H1 (cell line): ENCODE data around the gene DPYSL4.

Source experiments
- ATF2 ChIP-seq: IDR thresholded peaks from 2 replicates; pipeline ENCODE4 v1.6.1; 2012; ENCODE audit warnings: low read length, inconsistent platforms
- CHD7 ChIP-seq: fragments of 300-600 bp; sonication (generic); IDR thresholded peaks from 2 replicates; pipeline ENCODE4 v1.7.1; 2012; ENCODE audit warnings: low read length, moderate library complexity, mild to moderate bottlenecking, inconsistent platforms; ENCODE audit not compliant: insufficient replicate concordance
- CREB1 ChIP-seq: IDR thresholded peaks from 2 replicates; pipeline ENCODE4 v1.6.1; 2012; ENCODE audit warnings: inconsistent platforms
- EP300 ChIP-seq, 2 experiments: IDR thresholded peaks; 1 replicate in 1 of 2; 2 replicates in 1 of 2; pipeline ENCODE4 v1.6.1; 2011 to 2012; ENCODE audit warnings: low read depth in 2 of 2, low read length in 2 of 2, mild to moderate bottlenecking in 2 of 2, borderline replicate concordance in 1 of 2, inconsistent platforms in 1 of 2, moderate library complexity in 1 of 2
- TF ChIP-seq, protein P1 (sequence below), 3 experiments: IDR thresholded peaks; 1 replicate in 2 of 3; 2 replicates in 1 of 3; pipeline versions ENCODE4 v1.5.1 to v1.6.1; 2011; ENCODE audit warnings: low read length in 3 of 3, mild to moderate bottlenecking in 3 of 3, inconsistent platforms in 2 of 3, low read depth in 1 of 3, moderate library complexity in 1 of 3; ENCODE audit not compliant: insufficient read depth in 1 of 3; ENCODE audit errors: control extremely low read depth in 1 of 3
- TF ChIP-seq, protein P2 (sequence below): IDR thresholded peaks from 2 replicates; pipeline ENCODE4 v1.6.1; 2011; ENCODE audit warnings: low read depth, mild to moderate bottlenecking, low read length; ENCODE audit not compliant: insufficient read depth

DNA sequence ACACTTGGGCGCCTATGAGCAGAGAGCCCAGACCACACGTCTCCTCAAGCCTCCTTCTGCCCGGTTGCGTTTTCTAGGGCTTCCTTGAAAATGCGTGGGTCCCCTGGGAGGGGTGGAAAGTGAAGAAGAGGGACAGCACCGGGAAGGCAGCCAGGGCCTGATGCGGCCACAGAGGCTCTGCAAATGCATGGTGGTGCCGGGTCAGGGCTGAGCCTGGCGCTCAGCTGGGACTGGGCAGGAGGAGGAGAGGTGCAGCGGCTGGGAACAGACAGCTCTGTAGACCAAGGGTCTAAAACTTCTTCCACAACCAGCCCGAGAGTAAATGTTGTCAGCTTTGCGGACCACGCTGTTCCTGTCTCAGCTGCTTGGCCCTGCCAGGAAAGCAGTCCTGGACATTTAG is 1.6 kb downstream of the DPYSL4 start:
- TF ChIP-seq, protein P1, sequence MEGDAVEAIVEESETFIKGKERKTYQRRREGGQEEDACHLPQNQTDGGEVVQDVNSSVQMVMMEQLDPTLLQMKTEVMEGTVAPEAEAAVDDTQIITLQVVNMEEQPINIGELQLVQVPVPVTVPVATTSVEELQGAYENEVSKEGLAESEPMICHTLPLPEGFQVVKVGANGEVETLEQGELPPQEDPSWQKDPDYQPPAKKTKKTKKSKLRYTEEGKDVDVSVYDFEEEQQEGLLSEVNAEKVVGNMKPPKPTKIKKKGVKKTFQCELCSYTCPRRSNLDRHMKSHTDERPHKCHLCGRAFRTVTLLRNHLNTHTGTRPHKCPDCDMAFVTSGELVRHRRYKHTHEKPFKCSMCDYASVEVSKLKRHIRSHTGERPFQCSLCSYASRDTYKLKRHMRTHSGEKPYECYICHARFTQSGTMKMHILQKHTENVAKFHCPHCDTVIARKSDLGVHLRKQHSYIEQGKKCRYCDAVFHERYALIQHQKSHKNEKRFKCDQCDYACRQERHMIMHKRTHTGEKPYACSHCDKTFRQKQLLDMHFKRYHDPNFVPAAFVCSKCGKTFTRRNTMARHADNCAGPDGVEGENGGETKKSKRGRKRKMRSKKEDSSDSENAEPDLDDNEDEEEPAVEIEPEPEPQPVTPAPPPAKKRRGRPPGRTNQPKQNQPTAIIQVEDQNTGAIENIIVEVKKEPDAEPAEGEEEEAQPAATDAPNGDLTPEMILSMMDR (IDR thresholded peaks at IDR 0.05; ENCODE audit: control extremely low read depth in 1 of 3, insufficient read depth in 1 of 3, low read depth in 1 of 3, low read length in 3 of 3), result no peak
- TF ChIP-seq, protein P2, sequence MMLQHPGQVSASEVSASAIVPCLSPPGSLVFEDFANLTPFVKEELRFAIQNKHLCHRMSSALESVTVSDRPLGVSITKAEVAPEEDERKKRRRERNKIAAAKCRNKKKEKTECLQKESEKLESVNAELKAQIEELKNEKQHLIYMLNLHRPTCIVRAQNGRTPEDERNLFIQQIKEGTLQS, result no peak
- TF ChIP-seq CHD7 (no peak), EP300 (IDR thresholded peaks at IDR 0.05; ENCODE audit: borderline replicate concordance in 1 of 2, low read depth in 2 of 2, low read length in 2 of 2) (no peak), CREB1 (no peak), ATF2 (no peak)
